ENCODE results near the gene SPDYA. TPM values are rescaled to one million over a fixed set of nuclear protein-coding genes. Genes with fewer than 3 reads are reported as not detected.

Gene SPDYA
- total RNA-seq, 1 experiment from 2014 or later = 1.2 TPM

GRCh38 chr2:28833740-28834470 is 23.3 kb downstream of the SPDYA start:
- no peaks in the 10 kb centered on the region for H3K9me2 ChIP-seq (ENCODE audit: insufficient read depth)
- ATAC-seq (no peak), DNase-seq (ENCODE audit: low read depth, low spot score) (no peak)
- BruUV-seq (replicated peaks) = no TSS peak
- no peak overlapping the region for H3K9ac ChIP-seq (ENCODE audit: low read length)
- intact Hi-C loops (cut with micrococcal nuclease) = loop anchor here (10.0 kb wide), 1 partner anchor 361 kb away; no protein-coding TSS in a partner anchor
- ChIA-PET POLR2A (no interaction called here), RAD21 (ENCODE audit: low non-redundant PET in 1 of 2, low total read pairs in 2 of 2, uncharacterized antibody in 2 of 2, unreplicated experiment in 2 of 2) (no interaction called here), CTCF (interaction anchor here (1.4 kb wide), 1 partner anchor 13 kb away, joined by 3 read pairs; no protein-coding TSS in a partner anchor)
- no peak overlapping the region for H3K4me3 ChIP-seq (replicated peaks in 1 of 2; ENCODE audit: low read depth in 1 of 2, low read length in 2 of 2)
- H4K20me1 ChIP-seq (ENCODE audit: insufficient read depth) = no peaks in the 10 kb centered on the region
- no peaks in the 10 kb centered on the region for H3K9me3 ChIP-seq (ENCODE audit: control insufficient read depth in 1 of 2, insufficient read depth in 1 of 2, low read depth in 1 of 2, low read length in 2 of 2)
- no peak overlapping the region for H2AFZ ChIP-seq (ENCODE audit: low read depth, low read length, poor library complexity, severe bottlenecking)
- H3K4me2 ChIP-seq (ENCODE audit: low read length) = no peak overlapping the region
- TF ChIP-seq ZFX (IDR thresholded peaks at IDR 0.05) (no peak), REST (IDR thresholded peaks at IDR 0.05; ENCODE audit: low read depth) (no peak), YY1 (IDR thresholded peaks at IDR 0.05; ENCODE audit: extremely low read depth, insufficient replicate concordance, low read depth, low read length) (no peak), FOSL1 (IDR thresholded peaks at IDR 0.05; ENCODE audit: low read depth) (no peak), ZBTB33 (IDR thresholded peaks at IDR 0.05; ENCODE audit: extremely low read depth, insufficient replicate concordance, low read length) (no peak), SRF (IDR thresholded peaks at IDR 0.05; ENCODE audit: low read depth) (no peak), ELF1 (IDR thresholded peaks at IDR 0.05; ENCODE audit: borderline replicate concordance, low read depth) (no peak), SIN3A (IDR thresholded peaks at IDR 0.05; ENCODE audit: low read depth) (no peak), TCF7L2 (IDR thresholded peaks at IDR 0.05; ENCODE audit: borderline replicate concordance, extremely low read depth, insufficient read depth, insufficient read length) (no peak), EGR1 (IDR thresholded peaks at IDR 0.05; ENCODE audit: low read depth) (no peak), RAD21 (IDR thresholded peaks at IDR 0.05; ENCODE audit: low read depth) (no peak)
- TF ChIP-seq, protein P1, sequence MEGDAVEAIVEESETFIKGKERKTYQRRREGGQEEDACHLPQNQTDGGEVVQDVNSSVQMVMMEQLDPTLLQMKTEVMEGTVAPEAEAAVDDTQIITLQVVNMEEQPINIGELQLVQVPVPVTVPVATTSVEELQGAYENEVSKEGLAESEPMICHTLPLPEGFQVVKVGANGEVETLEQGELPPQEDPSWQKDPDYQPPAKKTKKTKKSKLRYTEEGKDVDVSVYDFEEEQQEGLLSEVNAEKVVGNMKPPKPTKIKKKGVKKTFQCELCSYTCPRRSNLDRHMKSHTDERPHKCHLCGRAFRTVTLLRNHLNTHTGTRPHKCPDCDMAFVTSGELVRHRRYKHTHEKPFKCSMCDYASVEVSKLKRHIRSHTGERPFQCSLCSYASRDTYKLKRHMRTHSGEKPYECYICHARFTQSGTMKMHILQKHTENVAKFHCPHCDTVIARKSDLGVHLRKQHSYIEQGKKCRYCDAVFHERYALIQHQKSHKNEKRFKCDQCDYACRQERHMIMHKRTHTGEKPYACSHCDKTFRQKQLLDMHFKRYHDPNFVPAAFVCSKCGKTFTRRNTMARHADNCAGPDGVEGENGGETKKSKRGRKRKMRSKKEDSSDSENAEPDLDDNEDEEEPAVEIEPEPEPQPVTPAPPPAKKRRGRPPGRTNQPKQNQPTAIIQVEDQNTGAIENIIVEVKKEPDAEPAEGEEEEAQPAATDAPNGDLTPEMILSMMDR (IDR thresholded peaks at IDR 0.05 in 2 of 3, conservative IDR thresholded peaks at IDR 0.05 in 1 of 3; ENCODE audit: borderline replicate concordance in 1 of 3, insufficient read depth in 1 of 3, low read depth in 2 of 3, low read length in 2 of 3) = no peak
- H3K4me1 ChIP-seq (ENCODE audit: control insufficient read depth in 1 of 2, insufficient read depth in 2 of 2, low read length in 2 of 2) = no peaks in the 10 kb centered on the region
- no peaks in the 10 kb centered on the region for H3K27me3 ChIP-seq (ENCODE audit: insufficient read depth, low read length)
- H3K36me3 ChIP-seq (ENCODE audit: control insufficient read depth in 1 of 2, insufficient read depth in 2 of 2, low read length in 2 of 2) = no peaks in the 10 kb centered on the region
- H3K79me2 ChIP-seq (ENCODE audit: insufficient read depth, low read length) = no peaks in the 10 kb centered on the region
- H3K27ac ChIP-seq (ENCODE audit: low read depth, low read length) = no peak overlapping the region
